GM12891 (cell line): Measurements from ENCODE around the gene PLCL1.

Experiments
- DNase-seq: peaks from one replicate; pipeline ENCODE4 v3.0.0; 2011; ENCODE audit warnings: low spot score; ENCODE audit not compliant: insufficient read length
- FAIRE-seq: peaks from 2 replicates; lab custom pipeline; 2011; peaks lifted over from hg19 to GRCh38; lab: Jason Lieb, UNC
- PAX5 ChIP-seq: IDR thresholded peaks from 2 replicates; pipeline ENCODE4 v1.6.1; 2011; ENCODE audit warnings: low read length, moderate library complexity, mild to moderate bottlenecking; ENCODE audit not compliant: insufficient read depth, severe bottlenecking
- POLR2A ChIP-seq: IDR thresholded peaks from 2 replicates; pipeline ENCODE4 v1.6.1; 2011; ENCODE audit warnings: low read depth, low read length, control low read depth
- POLR2AphosphoS5 ChIP-seq: IDR thresholded peaks from 2 replicates; pipeline ENCODE4 v1.6.1; 2011; ENCODE audit warnings: low read depth, low read length, control low read depth
- POU2F2 ChIP-seq: IDR thresholded peaks from 2 replicates; pipeline ENCODE4 v1.6.1; 2011; ENCODE audit warnings: low read depth, mild to moderate bottlenecking, control low read depth, low read length, moderate library complexity
- SPI1 ChIP-seq: IDR thresholded peaks from 2 replicates; pipeline ENCODE4 v1.6.1; 2011; ENCODE audit warnings: low read depth, low read length, control low read depth
- TAF1 ChIP-seq: IDR thresholded peaks from 2 replicates; pipeline ENCODE4 v1.6.1; 2011; ENCODE audit warnings: low read depth, low read length, control low read depth

Gene PLCL1

DNA sequence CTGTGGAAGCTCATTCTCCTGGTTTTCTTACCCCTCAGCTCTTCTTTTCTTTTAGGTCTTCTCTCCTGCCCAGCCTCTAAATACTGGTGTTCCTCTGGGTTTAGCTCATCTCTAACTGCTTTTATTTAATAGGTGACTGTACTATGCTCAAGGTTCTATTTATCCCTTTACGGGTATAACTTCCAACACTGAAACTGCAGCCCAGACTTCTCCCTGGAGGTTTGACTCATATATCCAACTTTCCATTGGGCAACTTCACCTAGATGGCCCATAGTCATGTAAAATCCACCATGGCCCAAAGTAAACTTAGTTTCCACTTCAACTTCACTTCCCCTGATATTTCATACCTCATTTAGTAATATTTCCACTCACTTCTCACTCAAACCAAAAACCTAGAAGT, 273.1 kb downstream of the PLCL1 start:
- DNase-seq (no peak), FAIRE-seq (no peak)
- no peak for TF ChIP-seq SPI1
- no peak for TF ChIP-seq POLR2A
- no peak for TF ChIP-seq PAX5
- no peak for TF ChIP-seq POLR2AphosphoS5
- no peak for TF ChIP-seq POU2F2
- no peak for TF ChIP-seq TAF1

DNA sequence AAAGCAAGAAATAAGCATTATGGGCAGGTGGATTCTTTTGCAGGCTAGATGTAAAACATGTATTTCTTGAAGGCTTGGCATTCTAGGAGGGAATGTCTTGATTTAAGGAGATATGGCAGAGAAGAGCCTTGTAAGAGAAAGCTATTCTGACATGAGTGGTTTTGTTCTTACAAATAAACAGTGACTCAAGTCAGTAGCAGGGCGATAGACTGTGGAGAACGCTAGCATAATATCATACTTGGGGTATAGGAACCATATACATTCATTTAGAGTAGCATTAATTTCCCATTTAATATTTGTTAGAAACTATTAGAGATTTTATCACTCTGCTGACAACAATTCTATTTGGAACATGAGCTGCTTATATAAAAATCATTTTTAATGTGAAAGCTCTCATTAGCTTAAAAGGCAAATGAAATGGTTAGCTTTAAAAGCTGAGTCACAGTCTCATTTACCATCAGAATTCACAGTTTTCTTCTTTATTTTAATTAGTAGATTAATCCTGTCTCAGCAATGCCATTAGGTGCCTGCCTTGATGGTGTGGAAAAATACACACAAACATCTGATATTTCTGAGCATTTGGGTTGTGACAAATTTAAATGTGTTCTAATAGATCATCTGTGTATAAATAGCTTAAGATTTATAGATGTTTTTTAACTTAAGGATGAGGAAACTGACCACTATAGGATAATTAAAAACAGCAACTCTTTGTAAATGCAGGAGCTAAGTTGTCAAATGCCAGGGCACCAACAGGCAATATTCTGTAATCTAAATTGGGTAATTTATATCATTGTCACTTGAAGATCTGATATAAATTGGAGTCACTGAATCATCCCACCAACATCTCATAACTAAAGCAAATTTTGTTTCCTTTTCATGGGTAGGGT, 276.7 kb downstream of the PLCL1 start:
- TF ChIP-seq POLR2A (no peak), PAX5 (no peak), POU2F2 (no peak), POLR2AphosphoS5 (no peak), SPI1 (no peak), TAF1 (no peak)
- FAIRE-seq (no peak), DNase-seq (no peak)

DNA sequence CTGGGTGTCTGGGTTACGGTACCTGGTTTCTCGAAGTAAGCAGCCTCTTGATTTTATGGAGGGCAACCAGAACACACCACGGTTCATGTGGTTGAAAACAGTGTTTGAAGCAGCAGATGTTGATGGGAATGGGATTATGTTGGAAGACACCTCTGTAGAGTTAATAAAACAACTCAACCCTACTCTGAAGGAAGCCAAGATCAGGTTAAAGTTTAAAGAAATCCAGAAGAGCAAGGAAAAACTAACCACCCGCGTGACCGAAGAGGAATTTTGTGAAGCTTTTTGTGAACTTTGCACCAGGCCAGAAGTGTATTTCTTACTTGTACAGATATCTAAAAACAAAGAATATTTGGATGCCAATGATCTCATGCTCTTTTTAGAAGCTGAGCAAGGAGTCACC, 279.8 kb downstream of the PLCL1 start:
- TF ChIP-seq SPI1, result no peak
- TF ChIP-seq POLR2AphosphoS5, result no peak
- no peak for TF ChIP-seq POLR2A
- no peak for TF ChIP-seq TAF1
- TF ChIP-seq PAX5, result no peak
- TF ChIP-seq POU2F2, result no peak
- no peak for DNase-seq
- FAIRE-seq, result no peak

DNA sequence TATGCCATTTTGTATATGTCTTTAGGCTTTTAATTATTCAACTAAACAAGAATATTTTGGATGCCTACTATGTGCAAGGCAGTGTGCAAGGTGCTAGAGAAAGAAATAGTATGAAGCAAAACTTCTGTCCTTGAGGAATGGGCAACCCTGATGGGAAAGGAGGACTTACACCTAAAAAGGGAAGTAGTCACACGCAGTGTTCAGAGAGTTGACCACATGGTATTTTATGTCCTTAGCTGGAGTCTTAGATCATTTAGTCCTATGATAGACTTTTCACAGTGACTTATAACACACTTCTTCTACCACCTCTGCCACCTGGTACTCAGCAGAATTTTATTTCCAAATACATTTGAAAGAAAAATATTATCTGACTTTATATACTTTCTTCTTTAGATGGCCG, 291.6 kb downstream of the PLCL1 start:
- FAIRE-seq (peak; percentile 55), DNase-seq (no peak)
- TF ChIP-seq TAF1 (no peak), POU2F2 (no peak), POLR2AphosphoS5 (no peak), POLR2A (no peak), SPI1 (no peak), PAX5 (no peak)

DNA sequence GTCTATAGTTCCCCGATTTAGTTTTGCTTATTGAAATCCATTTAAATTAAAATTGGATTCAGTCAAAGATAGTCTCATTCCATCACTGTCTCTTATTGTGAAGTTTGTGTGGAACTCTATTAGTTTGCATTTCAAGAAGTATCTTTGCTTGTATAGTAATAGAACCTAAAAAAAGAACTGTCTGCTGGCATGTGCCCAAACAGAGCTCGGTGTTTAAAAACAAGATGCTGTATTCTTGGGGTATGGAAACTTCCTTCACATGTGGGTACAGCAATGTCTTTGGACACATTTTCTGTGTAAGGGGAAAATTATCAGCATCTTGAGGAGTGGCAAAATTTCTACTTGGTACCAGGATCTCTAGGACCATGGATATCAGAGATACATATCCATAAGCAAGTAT, 292.6 kb downstream of the PLCL1 start:
- no peak for DNase-seq
- TF ChIP-seq TAF1 (no peak), POLR2A (no peak), SPI1 (no peak), POU2F2 (no peak), POLR2AphosphoS5 (no peak)
- FAIRE-seq, result no peak

GRCh38 chr2:198097630-198098029, 293.2 kb downstream of the PLCL1 start:
- TF ChIP-seq PAX5 (no peak), SPI1 (no peak), TAF1 (no peak), POLR2AphosphoS5 (no peak), POU2F2 (no peak), POLR2A (no peak)
- peak; percentile 61 for FAIRE-seq
- DNase-seq, result no peak

GRCh38 chr2:198098386-198098785, 294.0 kb downstream of the PLCL1 start:
- DNase-seq, result no peak
- TF ChIP-seq TAF1, result no peak
- no peak for TF ChIP-seq POLR2A
- TF ChIP-seq POLR2AphosphoS5, result no peak
- no peak for TF ChIP-seq POU2F2
- no peak for TF ChIP-seq SPI1
- TF ChIP-seq PAX5, result no peak

GRCh38 chr2:198098918-198099317, 294.5 kb downstream of the PLCL1 start:
- no peak for TF ChIP-seq SPI1
- TF ChIP-seq POU2F2, result no peak
- no peak for TF ChIP-seq POLR2AphosphoS5
- no peak for TF ChIP-seq TAF1
- no peak for TF ChIP-seq PAX5
- TF ChIP-seq POLR2A, result no peak
- DNase-seq (no peak), FAIRE-seq (no peak)

More at GRCh38 chr2:198098386-198098785, 294.0 kb downstream of the PLCL1 start:
- FAIRE-seq, result no peak

- TF ChIP-seq POLR2AphosphoS5, result no peak
- FAIRE-seq (no peak), DNase-seq (no peak)
These were observed 296.0 kb downstream of the PLCL1 start for GRCh38 chr2:198100346-198100745.

DNA sequence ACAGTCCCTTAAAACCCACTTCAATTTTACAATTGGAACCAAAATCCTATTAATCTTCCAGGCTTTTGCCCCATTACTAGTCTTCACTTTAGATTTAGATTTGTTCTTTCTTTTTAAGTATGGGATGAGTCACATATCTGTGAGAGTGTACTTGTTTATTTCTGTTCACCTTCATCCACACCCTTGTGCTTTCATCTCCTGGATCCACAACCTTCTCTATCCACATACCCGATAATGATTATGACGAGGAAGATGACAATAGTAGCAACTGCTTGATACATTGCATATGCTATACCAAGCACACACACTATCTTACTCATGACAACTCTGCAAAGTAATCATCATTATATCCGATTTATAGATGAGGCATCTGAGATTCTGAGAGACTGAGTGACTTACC, 297.3 kb downstream of the PLCL1 start:
- no peak for DNase-seq
- FAIRE-seq, result no peak
- TF ChIP-seq POLR2AphosphoS5 (no peak), POLR2A (no peak), PAX5 (no peak), POU2F2 (no peak)
